Stomach (tissue), 9 donors: ENCODE measurements around the gene COX7A1. TPM values are rescaled to one million over a fixed set of nuclear protein-coding genes. Genes with fewer than 3 reads are reported as not detected.

Source experiments
- DNase-seq, 2 donors: peaks; one replicate each; pipeline versions ENCODE4 v3.0.0 to v3.0.0-alpha.2; 2013 to 2019
- H3K27ac ChIP-seq, 5 donors: fragments of 200-600 bp in 4 of 5; sonication (generic) in 4 of 5; one replicate each; pipeline ENCODE4 v1.5.1; 2013 to 2019; ENCODE audit warnings: mild to moderate bottlenecking in 1 of 5, moderate library complexity in 1 of 5
- H3K27me3 ChIP-seq, 3 donors: fragments of 200-600 bp; sonication (generic); one replicate each; pipeline ENCODE4 v1.5.1; 2017 to 2019; ENCODE audit warnings: mixed run types in 1 of 3
- H3K36me3 ChIP-seq, 4 donors: fragments of 200-600 bp; sonication (generic); 1 replicate in 3 of 4; 2 replicates in 1 of 4; pipeline ENCODE4 v1.5.1; 2016 to 2019
- H3K4me1 ChIP-seq, 4 donors: fragments of 200-600 bp; sonication (generic); one replicate each; pipeline ENCODE4 v1.5.1; 2016 to 2019
- H3K4me3 ChIP-seq, 4 donors: fragments of 200-600 bp; sonication (generic) in 3 of 4; one replicate each; pipeline ENCODE4 v1.5.1; 2016 to 2019; ENCODE audit warnings: mild to moderate bottlenecking in 1 of 4
- H3K9me3 ChIP-seq, 4 donors: fragments of 200-600 bp; sonication (generic); one replicate each; pipeline ENCODE4 v1.5.1; 2016 to 2019
- EP300 ChIP-seq: sonication (generic); formaldehyde crosslinking; IDR thresholded peaks from one replicate; pipeline ENCODE4 v1.6.1; 2017; ENCODE audit warnings: antibody characterized with exemption
- POLR2A ChIP-seq, 4 donors: fragments of 450-650 bp; IDR thresholded peaks; one replicate each; pipeline ENCODE4 v1.6.1; 2016; ENCODE audit warnings: antibody characterized with exemption in 4 of 4, control low read depth in 2 of 4, mild to moderate bottlenecking in 1 of 4, moderate library complexity in 1 of 4
- POLR2AphosphoS5 ChIP-seq, 3 donors: sonication (generic); formaldehyde crosslinking; IDR thresholded peaks; one replicate each; pipeline ENCODE4 v1.6.1; 2016; ENCODE audit warnings: antibody characterized with exemption in 3 of 3
- WGBS, 5 donors: extraction: QIAGEN DNeasy Blood & Tissue Kit in 3 of 5; methylation state at CpG; one replicate each; pipeline versions ENCODE4 v1.1.5 to v1.1.7; 2013 to 2018; 5-methylcytosine and 5-hydroxymethylcytosine counted together
- intact Hi-C: fragments of 100-400 bp; cut with DNase I; formaldehyde crosslinking; loops from one replicate; pipeline ENCODE4 v1.15.1; 2023; ENCODE audit warnings: low total_unique reads
- polyA plus RNA-seq, 3 donors: library from polyadenylated mRNA; stranded (reverse); fragments of 200-250 nt; gene quantifications; one replicate each; pipeline ENCODE4 v1.2.3, GENCODE V29; 2013
- total RNA-seq, 5 donors: library from RNA; depleted of rRNA; stranded (reverse); fragments of >200 nt; gene quantifications; one replicate each; pipeline versions ENCODE4 v1.1.0 to v1.2.3, GENCODE V29; 2014 to 2016
- TF ChIP-seq, protein P1 (sequence below), 7 experiments: fragments of 450-650 bp in 4 of 7; fragments of 200-600 bp in 3 of 7; sonication (generic) in 3 of 7; IDR thresholded peaks; one replicate each; pipeline ENCODE4 v1.5.1; 2016 to 2019; ENCODE audit warnings: antibody characterized with exemption in 7 of 7, control low read depth in 2 of 7, mild to moderate bottlenecking in 1 of 7
- donor health status: healthy with polysubstance abuse.
- donor health status: Bipolar disorder and iron deficiency.
- donor health status: healthy.

The COX7A1 gene
- total and polyA plus RNA-seq, 8 donors, result 4.0 to 43.4 (median 21.0) TPM; not detected in 1

DNA sequence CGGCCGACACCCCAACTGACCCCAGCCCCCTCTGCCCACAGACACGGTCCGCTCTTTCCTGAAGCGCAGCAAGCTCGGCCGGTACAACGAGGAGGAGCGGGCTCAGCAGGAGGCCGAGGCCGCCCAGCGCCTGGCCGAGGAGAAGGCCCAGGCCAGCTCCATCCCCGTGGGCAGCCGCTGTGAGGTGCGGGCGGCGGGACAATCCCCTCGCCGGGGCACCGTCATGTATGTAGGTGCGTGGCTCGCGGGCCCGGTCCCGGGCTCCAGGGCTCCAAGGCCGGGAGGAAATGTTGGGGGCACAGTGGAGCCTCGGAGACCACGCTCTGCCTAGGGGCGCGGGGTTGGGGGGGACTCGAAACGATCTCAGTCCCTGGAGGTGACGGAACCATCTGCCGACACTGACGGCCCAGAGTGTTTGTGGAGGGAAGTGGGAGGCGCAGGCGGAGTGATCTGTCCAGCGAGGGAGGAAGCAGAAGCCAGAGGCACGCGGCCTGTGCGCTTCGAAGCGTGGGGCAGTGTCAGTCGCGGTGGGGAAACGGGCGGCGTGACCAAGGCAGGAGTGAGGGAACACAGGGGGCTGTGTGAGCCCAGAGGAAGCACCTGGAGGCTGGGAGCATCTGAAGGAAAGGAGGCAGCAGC, 30.6 kb downstream of the COX7A1 start:
- WGBS, 5 donors, result 89 to 92% (median 91%) methylated on average over 44 to 49 of the region's 49 CpGs
- peaks cover 34 to 95% (median 90%) of the 10 kb centered on the region in 4 donors for H3K36me3 ChIP-seq
- H3K4me1 ChIP-seq, result peaks cover 3 to 26% (median 10%) of the 10 kb centered on the region in 4 donors
- no peaks in the 10 kb centered on the region for H3K27me3 ChIP-seq
- DNase-seq, result no peak
- intact Hi-C loops, result loop anchor here (5.0 kb wide), 1 partner anchor 46 kb away; no protein-coding TSS in a partner anchor
- TF ChIP-seq POLR2AphosphoS5 (IDR thresholded peaks at IDR 0.05), result no peak
- no peak for TF ChIP-seq EP300
- no peak for TF ChIP-seq POLR2A (IDR thresholded peaks at IDR 0.05)
- TF ChIP-seq, protein P1, sequence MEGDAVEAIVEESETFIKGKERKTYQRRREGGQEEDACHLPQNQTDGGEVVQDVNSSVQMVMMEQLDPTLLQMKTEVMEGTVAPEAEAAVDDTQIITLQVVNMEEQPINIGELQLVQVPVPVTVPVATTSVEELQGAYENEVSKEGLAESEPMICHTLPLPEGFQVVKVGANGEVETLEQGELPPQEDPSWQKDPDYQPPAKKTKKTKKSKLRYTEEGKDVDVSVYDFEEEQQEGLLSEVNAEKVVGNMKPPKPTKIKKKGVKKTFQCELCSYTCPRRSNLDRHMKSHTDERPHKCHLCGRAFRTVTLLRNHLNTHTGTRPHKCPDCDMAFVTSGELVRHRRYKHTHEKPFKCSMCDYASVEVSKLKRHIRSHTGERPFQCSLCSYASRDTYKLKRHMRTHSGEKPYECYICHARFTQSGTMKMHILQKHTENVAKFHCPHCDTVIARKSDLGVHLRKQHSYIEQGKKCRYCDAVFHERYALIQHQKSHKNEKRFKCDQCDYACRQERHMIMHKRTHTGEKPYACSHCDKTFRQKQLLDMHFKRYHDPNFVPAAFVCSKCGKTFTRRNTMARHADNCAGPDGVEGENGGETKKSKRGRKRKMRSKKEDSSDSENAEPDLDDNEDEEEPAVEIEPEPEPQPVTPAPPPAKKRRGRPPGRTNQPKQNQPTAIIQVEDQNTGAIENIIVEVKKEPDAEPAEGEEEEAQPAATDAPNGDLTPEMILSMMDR (IDR thresholded peaks at IDR 0.05), result no peak
- H3K27ac ChIP-seq, result no peak overlapping the region
- H3K4me3 ChIP-seq, result no peak overlapping the region
- H3K9me3 ChIP-seq, result no peaks in the 10 kb centered on the region

DNA sequence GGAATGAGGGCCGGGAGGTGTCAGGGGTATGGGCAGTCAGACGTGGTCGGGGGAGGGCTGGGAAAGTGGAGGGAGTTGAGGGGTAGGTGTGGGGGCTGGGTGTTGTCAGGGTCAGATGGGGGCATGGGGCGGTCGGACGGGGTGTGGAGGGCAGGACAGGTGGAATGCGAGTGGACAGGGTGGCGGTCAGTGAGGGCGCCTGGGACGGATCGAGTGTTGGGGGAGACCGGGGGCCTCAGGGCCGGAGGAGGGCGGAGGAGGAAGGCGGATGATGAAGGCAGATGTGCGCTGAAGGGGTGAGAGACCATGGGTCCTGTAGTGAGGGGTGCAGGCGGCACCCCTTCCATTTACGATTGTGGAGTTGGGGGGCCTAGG, 31.3 kb downstream of the COX7A1 start:
- peaks cover 34 to 94% (median 88%) of the 10 kb centered on the region in 4 donors for H3K36me3 ChIP-seq
- TF ChIP-seq, protein P1 (IDR thresholded peaks at IDR 0.05), result no peak
- TF ChIP-seq EP300 (no peak), POLR2A (IDR thresholded peaks at IDR 0.05) (no peak), POLR2AphosphoS5 (IDR thresholded peaks at IDR 0.05) (no peak)
- no peaks in the 10 kb centered on the region for H3K9me3 ChIP-seq
- no peak overlapping the region for H3K27ac ChIP-seq
- peaks cover 9 to 32% (median 16%) of the 10 kb centered on the region in 4 donors for H3K4me1 ChIP-seq
- intact Hi-C loops, result loop anchor here (5.0 kb wide), 1 partner anchor 46 kb away; no protein-coding TSS in a partner anchor
- H3K27me3 ChIP-seq, result no peaks in the 10 kb centered on the region
- H3K4me3 ChIP-seq, result no peak overlapping the region
- 89 to 93% (median 91%) methylated on average over 15 to 18 of the region's 18 CpGs for WGBS, 5 donors
- no peak for DNase-seq

DNA sequence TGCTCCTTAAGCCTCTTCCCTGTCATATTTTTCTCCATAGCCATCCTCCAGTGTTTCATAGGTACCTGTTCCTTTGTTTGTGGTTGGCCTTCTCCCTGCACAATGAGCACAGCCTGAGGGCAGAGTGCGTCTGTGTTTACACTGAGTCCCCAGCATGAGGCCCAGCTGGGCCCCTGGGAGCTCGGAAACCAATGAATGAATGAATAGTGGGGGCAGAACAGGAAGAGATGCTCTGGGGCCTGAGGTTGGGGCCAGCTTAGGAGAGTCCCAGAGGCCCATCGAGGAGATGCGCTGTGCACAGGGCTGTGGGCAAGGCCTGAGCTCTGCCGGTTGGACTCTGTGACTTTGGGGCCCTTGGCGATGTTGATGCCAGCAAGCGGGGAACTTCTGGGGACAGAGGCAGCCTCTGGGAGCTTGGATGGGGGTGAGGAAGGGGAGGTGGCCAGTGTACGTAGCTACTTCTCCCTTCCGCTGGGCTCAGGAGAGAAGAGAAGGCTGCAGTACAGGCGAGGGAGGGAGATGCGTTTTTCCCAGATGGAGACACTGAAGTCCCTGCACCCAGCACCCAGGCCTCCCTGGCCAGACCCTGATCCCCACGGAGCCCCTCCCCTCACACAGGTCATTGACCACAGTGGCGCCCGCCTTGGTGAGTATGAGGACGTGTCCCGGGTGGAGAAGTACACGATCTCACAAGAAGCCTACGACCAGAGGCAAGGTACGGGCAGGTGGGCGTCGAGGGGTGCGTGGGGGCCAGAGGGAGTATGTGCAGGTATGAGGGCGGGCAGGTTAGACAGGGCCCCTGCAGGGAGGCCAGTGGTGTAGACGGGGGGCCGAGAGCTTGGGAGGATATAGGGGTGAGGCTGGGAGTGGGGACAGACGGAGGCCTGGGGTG, 31.9 kb downstream of the COX7A1 start:
- WGBS, 5 donors, result 87 to 93% (median 88%) methylated on average over 26 of the region's 26 CpGs
- H3K27me3 ChIP-seq, result no peaks in the 10 kb centered on the region
- no peak for DNase-seq
- no peak overlapping the region for H3K27ac ChIP-seq
- H3K36me3 ChIP-seq, result peaks cover 31 to 88% (median 81%) of the 10 kb centered on the region in 4 donors
- intact Hi-C loops, result loop anchor here (5.0 kb wide), 1 partner anchor 47 kb away; no protein-coding TSS in a partner anchor
- peaks cover 12 to 34% (median 19%) of the 10 kb centered on the region in 4 donors for H3K4me1 ChIP-seq
- TF ChIP-seq POLR2A (IDR thresholded peaks at IDR 0.05), result no peak
- TF ChIP-seq, protein P1 (IDR thresholded peaks at IDR 0.05), result no peak
- TF ChIP-seq EP300, result no peak
- TF ChIP-seq POLR2AphosphoS5 (IDR thresholded peaks at IDR 0.05), result no peak
- no peaks in the 10 kb centered on the region for H3K9me3 ChIP-seq
- H3K4me3 ChIP-seq, result no peak overlapping the region

DNA sequence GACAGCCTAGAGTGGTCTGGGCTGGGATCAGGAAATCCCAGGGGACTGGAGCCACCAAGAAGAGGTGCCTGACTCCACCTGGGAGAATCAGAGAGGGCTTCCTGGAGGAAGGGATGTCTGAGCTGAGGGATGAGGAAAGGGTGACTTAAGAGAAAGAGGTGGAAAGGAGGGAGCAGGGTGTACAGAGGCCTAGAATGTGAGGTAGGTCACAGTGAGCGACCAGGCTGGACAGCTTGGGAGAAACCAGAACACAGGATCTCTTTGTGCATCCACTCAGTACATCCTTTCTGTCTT, 36.0 kb downstream of the COX7A1 start:
- Histone ChIP-seq H3K9me3 (no peaks in the 10 kb centered on the region), H3K36me3 (peaks cover 32 to 71% (median 64%) of the 10 kb centered on the region in 4 donors), H3K27ac (peak overlapping the region; percentile 88 to 92 (median 92)), H3K4me1 (peaks cover 20 to 50% (median 36%) of the 10 kb centered on the region in 4 donors), H3K4me3 (peak overlapping the region in 3 of 4 donors; percentile 84 to 94 (median 92)), H3K27me3 (no peaks in the 10 kb centered on the region)
- intact Hi-C loops, result no loop called here
- 80 to 100% (median 90%) methylated on average over 1 of the region's 1 CpG for WGBS, 5 donors
- TF ChIP-seq, protein P1 (IDR thresholded peaks at IDR 0.05), result no peak
- TF ChIP-seq EP300 (no peak), POLR2A (IDR thresholded peaks at IDR 0.05) (no peak), POLR2AphosphoS5 (IDR thresholded peaks at IDR 0.05) (no peak)
- DNase-seq, result no peak
